Muscle of leg (tissue), 11 donors: Measurements from ENCODE around the gene ALDH16A1. TPM values are rescaled to one million over a fixed set of nuclear protein-coding genes. Genes with fewer than 3 reads are reported as not detected.
A peak's percentile ranks its signal among the peaks of the same experiment; 100 is the strongest.

Experiments
- DNase-seq: peaks from one replicate; pipeline ENCODE4 v3.0.0; 2013
- H3K27ac ChIP-seq: one replicate; pipeline ENCODE4 v1.5.1; 2013; ENCODE audit warnings: mild to moderate bottlenecking, low read length, control low read depth
- H3K27me3 ChIP-seq: one replicate; pipeline ENCODE4 v1.6.1; 2013; ENCODE audit warnings: low read length; ENCODE audit not compliant: control insufficient read depth, insufficient read depth
- H3K36me3 ChIP-seq: one replicate; pipeline ENCODE4 v1.6.1; 2013; ENCODE audit warnings: low read length; ENCODE audit not compliant: control insufficient read depth, insufficient read depth
- H3K4me1 ChIP-seq: one replicate; pipeline ENCODE4 v1.6.1; 2013; ENCODE audit warnings: low read length; ENCODE audit not compliant: control insufficient read depth, insufficient read depth
- H3K4me3 ChIP-seq: one replicate; pipeline ENCODE4 v1.5.1; 2013; ENCODE audit warnings: low read length, control low read depth
- H3K9me3 ChIP-seq: replicated peaks from 2 replicates; pipeline ENCODE4 v1.6.1; 2013; ENCODE audit warnings: low read depth, low read length; ENCODE audit not compliant: control insufficient read depth
- WGBS: methylation state at CpG from one replicate; pipeline ENCODE4 v1.1.5; 2013; ENCODE audit warnings: missing lambda C conversion rate; ENCODE audit not compliant: insufficient coverage; 5-methylcytosine and 5-hydroxymethylcytosine counted together
- polyA plus RNA-seq, 8 donors: library from polyadenylated mRNA; unstranded; fragments of 120-200 nt; gene quantifications; one replicate each; pipeline versions ENCODE4 v1.2.1 to v1.2.3, GENCODE V29; 2013; ENCODE audit warnings: inconsistent platforms in 1 of 8, low replicate concordance in 1 of 8; ENCODE audit not compliant: insufficient read length in 8 of 8, insufficient read depth in 1 of 8
- total RNA-seq: library from RNA; stranded (reverse); fragments of 120-200 nt; gene quantifications from one replicate; pipeline ENCODE4 v1.2.4, GENCODE V29; 2013

The ALDH16A1 gene
- total and polyA plus RNA-seq, 9 donors: 11.3 to 18.8 (median 14.2) TPM

GRCh38 chr19:49487277-49488045, 34.4 kb downstream of the ALDH16A1 start, which contains the start of gene RPL13A:
Gene RPL13A, plus strand, starts transcription at chr19:49487608. Its CDS starts 22 bp downstream, at chr19:49487630.
- peak; percentile 100 for DNase-seq
- under 1% methylated on average over 54 of the region's 57 CpGs for WGBS

GRCh38 chr19:49488046-49488862, 35.2 kb downstream of the ALDH16A1 start:
- H3K4me3 ChIP-seq: peak overlapping the region; percentile 97
- no peaks in the 10 kb centered on the region for H3K9me3 ChIP-seq
- H3K27ac ChIP-seq: peak overlapping the region; percentile 93
- no peaks in the 10 kb centered on the region for H3K27me3 ChIP-seq
- no peak for DNase-seq
- H3K4me1 ChIP-seq: peaks cover 33% of the 10 kb centered on the region
- H3K36me3 ChIP-seq: peaks cover 49% of the 10 kb centered on the region
- WGBS: under 1% methylated on average over 25 of the region's 26 CpGs

More at GRCh38 chr19:49487277-49488045, 34.4 kb downstream of the ALDH16A1 start, which contains the start of gene RPL13A:
- H3K27ac ChIP-seq: peak within 1 kb of the TSS; percentile 93
- peak within 1 kb of the TSS; percentile 97 for H3K4me3 ChIP-seq
- H3K4me1 ChIP-seq: peaks cover 33% of the 10 kb centered on the region
- peaks cover 41% of the 10 kb centered on the region for H3K36me3 ChIP-seq
- H3K9me3 ChIP-seq: no peaks in the 10 kb centered on the region
- no peaks in the 10 kb centered on the region for H3K27me3 ChIP-seq

- WGBS: 4% methylated on average over 5 of the region's 15 CpGs
- H3K36me3 ChIP-seq: peaks cover 49% of the 10 kb centered on the region
- peaks cover 33% of the 10 kb centered on the region for H3K4me1 ChIP-seq
- H3K27ac ChIP-seq: peak overlapping the region; percentile 93
- no peaks in the 10 kb centered on the region for H3K9me3 ChIP-seq
- DNase-seq: no peak
- H3K27me3 ChIP-seq: no peaks in the 10 kb centered on the region
- peak overlapping the region; percentile 97 for H3K4me3 ChIP-seq
Observed at GRCh38 chr19:49488863-49489537, 36.0 kb downstream of the ALDH16A1 start.

GRCh38 chr19:49489601-49490167, 36.7 kb downstream of the ALDH16A1 start:
- no peak for DNase-seq
- Histone ChIP-seq H3K4me1 (peaks cover 33% of the 10 kb centered on the region), H3K36me3 (peaks cover 49% of the 10 kb centered on the region)

GRCh38 chr19:49490287-49491029, 37.4 kb downstream of the ALDH16A1 start:
- Histone ChIP-seq H3K4me1 (peaks cover 34% of the 10 kb centered on the region), H3K27me3 (no peaks in the 10 kb centered on the region), H3K4me3 (no peak overlapping the region), H3K27ac (peak overlapping the region; percentile 17), H3K36me3 (peaks cover 49% of the 10 kb centered on the region), H3K9me3 (no peaks in the 10 kb centered on the region)
- 88% methylated on average over 19 of the region's 27 CpGs for WGBS
- DNase-seq: no peak

More at GRCh38 chr19:49489601-49490167, 36.7 kb downstream of the ALDH16A1 start:
- no peaks in the 10 kb centered on the region for H3K27me3 ChIP-seq
- peak overlapping the region; percentile 93 for H3K27ac ChIP-seq
- peak overlapping the region; percentile 97 for H3K4me3 ChIP-seq
- H3K9me3 ChIP-seq: no peaks in the 10 kb centered on the region
- WGBS: 57% methylated on average over 6 of the region's 15 CpGs

- peaks cover 36% of the 10 kb centered on the region for H3K4me1 ChIP-seq
- WGBS: 92% methylated on average over 4 of the region's 17 CpGs
- no peak overlapping the region for H3K27ac ChIP-seq
- DNase-seq: no peak
- H3K27me3 ChIP-seq: no peaks in the 10 kb centered on the region
- no peaks in the 10 kb centered on the region for H3K9me3 ChIP-seq
- no peak overlapping the region for H3K4me3 ChIP-seq
- peaks cover 49% of the 10 kb centered on the region for H3K36me3 ChIP-seq
Observed at GRCh38 chr19:49491030-49491803, 38.2 kb downstream of the ALDH16A1 start.

GRCh38 chr19:49491804-49492572, 39.0 kb downstream of the ALDH16A1 start:
- H3K9me3 ChIP-seq: no peaks in the 10 kb centered on the region
- no peak overlapping the region for H3K27ac ChIP-seq
- WGBS: 74% methylated on average over 4 of the region's 7 CpGs
- peaks cover 36% of the 10 kb centered on the region for H3K4me1 ChIP-seq
- H3K36me3 ChIP-seq: peaks cover 49% of the 10 kb centered on the region
- DNase-seq: no peak
- no peaks in the 10 kb centered on the region for H3K27me3 ChIP-seq
- no peak overlapping the region for H3K4me3 ChIP-seq

- Histone ChIP-seq H3K36me3 (peaks cover 57% of the 10 kb centered on the region), H3K27me3 (no peaks in the 10 kb centered on the region), H3K27ac (no peak overlapping the region), H3K9me3 (no peaks in the 10 kb centered on the region), H3K4me3 (no peak overlapping the region), H3K4me1 (peaks cover 43% of the 10 kb centered on the region)
- 69% methylated on average over 4 of the region's 12 CpGs for WGBS
- DNase-seq: no peak
Observed at GRCh38 chr19:49492573-49493405, 39.8 kb downstream of the ALDH16A1 start.
